ENCODE results near the gene FER.

Gene FER

GRCh38 chr5:109186759-109187158 is 439.1 kb downstream of the FER start:
- Mint-ChIP-seq H3K4me3 (no peak overlapping the region), H3K27ac (no peak overlapping the region), H3K9me3 (no peaks in the 10 kb centered on the region), H3K36me3 (ENCODE audit: low read depth) (no peaks in the 10 kb centered on the region), H3K4me1 (no peaks in the 10 kb centered on the region), H3K27me3 (ENCODE audit: low read depth, poor library complexity) (peaks cover 3% of the 10 kb centered on the region)
- no peak for TF ChIP-seq CTCF (IDR thresholded peaks at IDR 0.05)
- DNase-seq = no peak

- Mint-ChIP-seq H3K36me3 (ENCODE audit: low read depth) (no peaks in the 10 kb centered on the region), H3K9me3 (no peaks in the 10 kb centered on the region), H3K4me1 (no peaks in the 10 kb centered on the region), H3K27ac (no peak overlapping the region), H3K27me3 (ENCODE audit: low read depth, poor library complexity) (no peaks in the 10 kb centered on the region), H3K4me3 (no peak overlapping the region)
- no peak for DNase-seq
- no peak for TF ChIP-seq CTCF (IDR thresholded peaks at IDR 0.05)
Measured at GRCh38 chr5:109191153-109191558, 443.5 kb downstream of the FER start.

GRCh38 chr5:109192027-109192426 is 444.3 kb downstream of the FER start:
- no peak for TF ChIP-seq CTCF (IDR thresholded peaks at IDR 0.05)
- no peak overlapping the region for H3K4me3 Mint-ChIP-seq
- no peak overlapping the region for H3K27ac Mint-ChIP-seq
- no peaks in the 10 kb centered on the region for H3K9me3 Mint-ChIP-seq
- no peaks in the 10 kb centered on the region for H3K4me1 Mint-ChIP-seq
- DNase-seq = no peak
- no peaks in the 10 kb centered on the region for H3K27me3 Mint-ChIP-seq (ENCODE audit: low read depth, poor library complexity)
- H3K36me3 Mint-ChIP-seq (ENCODE audit: low read depth) = no peaks in the 10 kb centered on the region

- Mint-ChIP-seq H3K9me3 (no peaks in the 10 kb centered on the region), H3K4me1 (no peaks in the 10 kb centered on the region), H3K4me3 (no peak overlapping the region), H3K27ac (no peak overlapping the region), H3K36me3 (ENCODE audit: low read depth) (no peaks in the 10 kb centered on the region), H3K27me3 (ENCODE audit: low read depth, poor library complexity) (no peaks in the 10 kb centered on the region)
- DNase-seq = no peak
- TF ChIP-seq CTCF (IDR thresholded peaks at IDR 0.05) = no peak
Measured at GRCh38 chr5:109192555-109193281, 445.0 kb downstream of the FER start.

- H3K27me3 Mint-ChIP-seq (ENCODE audit: low read depth, poor library complexity) = no peaks in the 10 kb centered on the region
- no peak overlapping the region for H3K27ac Mint-ChIP-seq
- no peak for TF ChIP-seq CTCF (IDR thresholded peaks at IDR 0.05)
- peaks cover 10% of the 10 kb centered on the region for H3K4me1 Mint-ChIP-seq
- DNase-seq = no peak
- no peaks in the 10 kb centered on the region for H3K9me3 Mint-ChIP-seq
- no peaks in the 10 kb centered on the region for H3K36me3 Mint-ChIP-seq (ENCODE audit: low read depth)
- no peak overlapping the region for H3K4me3 Mint-ChIP-seq
Measured at GRCh38 chr5:109195667-109196066, 448.0 kb downstream of the FER start.

Data from nephron progenitor cell (in vitro differentiated cells).